Prostate gland (tissue), 2 donors: ENCODE data around the gene CLEC18A. TPM values are rescaled to one million over a fixed set of nuclear protein-coding genes. Genes with fewer than 3 reads are reported as not detected.
"Not testable (repeated sequence)": the region's sequence is repeated elsewhere in the genome, so short reads cannot be mapped to it uniquely, and the experiment has no call there.

Source experiments
- DNase-seq: peaks from one replicate; pipeline ENCODE4 v3.0.0-alpha.2; 2019; ENCODE audit warnings: low spot score
- H3K27ac ChIP-seq, 2 donors: fragments of 200-600 bp; sonication (generic); 2 replicates each; pipeline ENCODE4 v1.5.1; 2017 to 2019
- H3K27me3 ChIP-seq: fragments of 200-600 bp; sonication (generic); replicated peaks from 2 replicates; pipeline ENCODE4 v1.5.1; 2019; ENCODE audit not compliant: insufficient read depth
- H3K36me3 ChIP-seq, 2 donors: fragments of 200-600 bp; sonication (generic); 1 replicate in 1 of 2; 2 replicates in 1 of 2; pipeline versions ENCODE4 v1.5.1 to v1.8.1; 2017 to 2019
- H3K4me1 ChIP-seq: fragments of 200-600 bp; sonication (generic); replicated peaks from 2 replicates; pipeline ENCODE4 v1.5.1; 2019
- H3K4me3 ChIP-seq, 2 donors: fragments of 200-600 bp; sonication (generic); 2 replicates each; pipeline ENCODE4 v1.5.1; 2017 to 2019
- H3K9me3 ChIP-seq: fragments of 200-600 bp; sonication (generic); 2 replicates; pipeline ENCODE4 v1.5.1; 2017
- POLR2A ChIP-seq: fragments of 450-650 bp; IDR thresholded peaks from one replicate; pipeline ENCODE4 v1.6.1; 2016; ENCODE audit warnings: antibody characterized with exemption, mild to moderate bottlenecking
- POLR2AphosphoS5 ChIP-seq: sonication (generic); formaldehyde crosslinking; IDR thresholded peaks from one replicate; pipeline ENCODE4 v1.6.1; 2017; ENCODE audit warnings: antibody characterized with exemption
- WGBS: methylation state at CpG from one replicate; pipeline ENCODE4 v1.1.5; 2018; 5-methylcytosine and 5-hydroxymethylcytosine counted together
- intact Hi-C: fragments of 100-400 bp; cut with DNase I; formaldehyde crosslinking; loops from one replicate; pipeline ENCODE4 v1.14.2; 2022
- total RNA-seq, 2 donors: library from RNA; depleted of rRNA; stranded (reverse); fragments of >200 nt; gene quantifications; one replicate each; pipeline ENCODE4 v1.1.0, GENCODE V29; 2016
- TF ChIP-seq, protein P1 (sequence below), 4 experiments: fragments of 200-600 bp in 2 of 4; fragments of 450-650 bp in 2 of 4; sonication (generic) in 2 of 4; IDR thresholded peaks; 1 replicate in 3 of 4; 2 replicates in 1 of 4; pipeline ENCODE4 v1.5.1; 2016 to 2019; ENCODE audit warnings: antibody characterized with exemption in 4 of 4, mild to moderate bottlenecking in 2 of 4, moderate library complexity in 2 of 4

Gene CLEC18A
- total RNA-seq: 1 to 10 TPM; 1.5 to 8.0 TPM

DNA sequence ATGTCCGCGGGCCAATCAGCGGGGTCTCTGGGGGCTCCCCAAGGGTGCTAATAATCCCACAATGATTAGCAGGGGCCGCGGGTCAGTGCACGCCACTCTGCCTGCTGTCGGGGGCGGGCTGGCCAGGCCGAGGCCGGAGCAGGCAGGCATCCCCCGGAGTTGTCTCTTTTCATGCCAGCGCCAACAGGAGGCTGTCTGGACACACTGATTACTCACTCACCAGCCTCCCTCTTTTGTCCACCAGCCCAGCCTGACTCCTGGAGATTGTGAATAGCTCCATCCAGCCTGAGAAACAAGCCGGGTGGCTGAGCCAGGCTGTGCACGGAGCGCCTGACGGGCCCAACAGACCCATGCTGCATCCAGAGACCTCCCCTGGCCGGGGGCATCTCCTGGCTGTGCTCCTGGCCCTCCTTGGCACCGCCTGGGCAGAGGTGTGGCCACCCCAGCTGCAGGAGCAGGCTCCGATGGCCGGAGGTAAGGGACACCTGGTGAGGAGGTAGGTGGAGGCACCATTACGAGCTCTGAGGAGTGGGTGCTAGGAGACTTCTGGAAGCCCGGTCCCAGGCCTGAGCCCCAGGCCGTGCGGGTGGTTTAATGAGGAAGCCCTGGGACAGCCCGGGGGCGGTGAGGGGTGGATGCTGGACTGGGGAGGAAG, at the start of gene CLEC18A:
Gene CLEC18A, plus strand, starts transcription at position 318 of the 655 bp plus-strand sequence. Its CDS starts 33 bp downstream, at position 351.
- H3K4me3 ChIP-seq, H3K4me1 ChIP-seq, H3K9me3 ChIP-seq, H3K36me3 ChIP-seq, DNase-seq, intact Hi-C loops, H3K27ac ChIP-seq, H3K27me3 ChIP-seq: not testable (repeated sequence)
- WGBS: no CpG with 5 or more reads among the region's 26 CpGs

GRCh38 chr16:69903865-69904415, 47.2 kb upstream of the CLEC18A start:
- 77% methylated on average over 8 of the region's 8 CpGs for WGBS
- Histone ChIP-seq H3K4me3 (no peak overlapping the region), H3K27ac (no peak overlapping the region), H3K9me3 (no peaks in the 10 kb centered on the region), H3K4me1 (peaks cover 3% of the 10 kb centered on the region), H3K36me3 (no peaks in the 10 kb centered on the region), H3K27me3 (no peaks in the 10 kb centered on the region)
- intact Hi-C loops: no loop called here
- no peak for DNase-seq
- TF ChIP-seq, protein P1, sequence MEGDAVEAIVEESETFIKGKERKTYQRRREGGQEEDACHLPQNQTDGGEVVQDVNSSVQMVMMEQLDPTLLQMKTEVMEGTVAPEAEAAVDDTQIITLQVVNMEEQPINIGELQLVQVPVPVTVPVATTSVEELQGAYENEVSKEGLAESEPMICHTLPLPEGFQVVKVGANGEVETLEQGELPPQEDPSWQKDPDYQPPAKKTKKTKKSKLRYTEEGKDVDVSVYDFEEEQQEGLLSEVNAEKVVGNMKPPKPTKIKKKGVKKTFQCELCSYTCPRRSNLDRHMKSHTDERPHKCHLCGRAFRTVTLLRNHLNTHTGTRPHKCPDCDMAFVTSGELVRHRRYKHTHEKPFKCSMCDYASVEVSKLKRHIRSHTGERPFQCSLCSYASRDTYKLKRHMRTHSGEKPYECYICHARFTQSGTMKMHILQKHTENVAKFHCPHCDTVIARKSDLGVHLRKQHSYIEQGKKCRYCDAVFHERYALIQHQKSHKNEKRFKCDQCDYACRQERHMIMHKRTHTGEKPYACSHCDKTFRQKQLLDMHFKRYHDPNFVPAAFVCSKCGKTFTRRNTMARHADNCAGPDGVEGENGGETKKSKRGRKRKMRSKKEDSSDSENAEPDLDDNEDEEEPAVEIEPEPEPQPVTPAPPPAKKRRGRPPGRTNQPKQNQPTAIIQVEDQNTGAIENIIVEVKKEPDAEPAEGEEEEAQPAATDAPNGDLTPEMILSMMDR (IDR thresholded peaks at IDR 0.05): no peak
- TF ChIP-seq POLR2A: no peak
- no peak for TF ChIP-seq POLR2AphosphoS5

- H3K4me1 ChIP-seq: peaks cover 3% of the 10 kb centered on the region
- DNase-seq: no peak
- no peaks in the 10 kb centered on the region for H3K36me3 ChIP-seq
- no peak for TF ChIP-seq POLR2A
- TF ChIP-seq POLR2AphosphoS5: no peak
- TF ChIP-seq, protein P1 (IDR thresholded peaks at IDR 0.05): no peak
- 93% methylated on average over 9 of the region's 9 CpGs for WGBS
- no peak overlapping the region for H3K27ac ChIP-seq
- H3K4me3 ChIP-seq: no peak overlapping the region
- H3K27me3 ChIP-seq: no peaks in the 10 kb centered on the region
- intact Hi-C loops: no loop called here
- H3K9me3 ChIP-seq: no peaks in the 10 kb centered on the region
Observed at GRCh38 chr16:69904495-69905170, 46.5 kb upstream of the CLEC18A start.

- Histone ChIP-seq H3K27me3 (no peaks in the 10 kb centered on the region), H3K4me1 (peaks cover 3% of the 10 kb centered on the region), H3K27ac (no peak overlapping the region), H3K9me3 (no peaks in the 10 kb centered on the region), H3K36me3 (no peaks in the 10 kb centered on the region), H3K4me3 (no peak overlapping the region)
- DNase-seq: no peak
- intact Hi-C loops: no loop called here
- TF ChIP-seq, protein P1 (IDR thresholded peaks at IDR 0.05): no peak
- no peak for TF ChIP-seq POLR2AphosphoS5
- no peak for TF ChIP-seq POLR2A
- WGBS: 64% methylated on average over 2 of the region's 2 CpGs
Observed at GRCh38 chr16:69905171-69905555, 46.0 kb upstream of the CLEC18A start.

GRCh38 chr16:69906838-69907401, 44.2 kb upstream of the CLEC18A start:
- no peaks in the 10 kb centered on the region for H3K27me3 ChIP-seq
- no peaks in the 10 kb centered on the region for H3K36me3 ChIP-seq
- peaks cover 3% of the 10 kb centered on the region for H3K4me1 ChIP-seq
- TF ChIP-seq POLR2A (no peak), POLR2AphosphoS5 (no peak)
- TF ChIP-seq, protein P1 (IDR thresholded peaks at IDR 0.05): no peak
- intact Hi-C loops: no loop called here
- 80% methylated on average over 6 of the region's 6 CpGs for WGBS
- H3K4me3 ChIP-seq: no peak overlapping the region
- H3K27ac ChIP-seq: no peak overlapping the region
- no peaks in the 10 kb centered on the region for H3K9me3 ChIP-seq
- DNase-seq: no peak
